T-helper 2 cell (primary cell): ENCODE data around the gene EPS15.

Source experiments
- DNase-seq, 5 experiments: peaks; one replicate each; pipeline versions ENCODE4 v3.0.0 to v3.0.0-alpha.2; 2012 to 2022

EPS15 gene

DNA sequence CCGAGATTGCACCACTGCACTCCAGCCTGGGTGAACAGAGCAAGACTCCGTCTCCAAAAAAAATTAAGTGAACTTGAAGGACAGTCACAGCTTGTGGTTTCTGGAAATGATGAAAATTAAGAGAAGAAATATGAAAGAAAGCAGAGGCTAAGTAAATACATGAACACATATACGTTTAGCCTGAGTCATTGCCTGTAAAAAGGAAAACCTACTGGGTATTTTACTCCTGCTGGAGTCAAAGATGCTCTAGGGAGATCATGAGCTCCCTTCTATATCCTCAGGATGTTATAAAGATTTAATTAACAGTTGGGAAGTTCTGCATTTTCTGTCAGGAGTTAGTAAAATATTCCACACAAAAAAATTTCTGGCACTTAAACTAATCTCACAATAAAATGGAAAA, 145.2 kb downstream of the EPS15 start:
- DNase-seq, result no peak

DNA sequence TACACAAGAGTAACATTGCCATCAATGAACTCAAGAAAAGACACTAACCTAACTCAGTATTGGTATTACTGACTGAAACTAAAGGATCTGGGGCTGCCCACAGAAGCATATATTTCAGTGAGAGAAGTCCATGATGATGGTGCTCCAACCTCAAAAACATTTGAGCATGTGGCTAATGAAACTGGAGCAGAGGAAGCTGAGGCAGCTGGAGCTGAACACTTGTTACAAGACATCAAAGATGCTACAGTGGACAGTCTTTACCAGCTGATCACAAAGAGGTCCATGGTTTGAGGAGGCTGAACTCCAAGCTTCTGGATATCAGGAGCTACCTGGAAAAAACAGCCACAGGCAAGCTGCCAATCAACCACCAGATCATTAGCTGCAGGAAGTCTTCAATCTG, 146.5 kb downstream of the EPS15 start:
- no peak for DNase-seq

DNA sequence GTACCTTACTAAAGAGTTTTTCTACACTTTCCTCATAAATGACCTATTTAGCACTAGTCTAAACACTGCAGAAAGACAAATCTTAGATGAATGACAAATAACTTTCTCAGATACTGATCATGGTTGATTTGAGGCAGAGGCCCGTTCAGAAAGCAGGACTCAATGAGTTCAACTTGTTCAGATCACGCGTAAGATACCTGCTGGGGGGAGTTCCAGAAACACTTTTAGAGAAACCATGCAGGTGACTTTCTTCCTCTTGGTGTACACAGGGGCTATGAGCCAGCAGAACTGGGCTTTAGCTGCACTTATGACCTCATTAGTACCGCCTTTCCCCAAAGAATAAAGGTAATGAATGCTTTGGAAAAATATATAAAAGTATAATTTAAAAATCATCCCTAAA, 149.9 kb downstream of the EPS15 start:
- DNase-seq, result peak in 1 of 5 experiments; percentile 18

DNA sequence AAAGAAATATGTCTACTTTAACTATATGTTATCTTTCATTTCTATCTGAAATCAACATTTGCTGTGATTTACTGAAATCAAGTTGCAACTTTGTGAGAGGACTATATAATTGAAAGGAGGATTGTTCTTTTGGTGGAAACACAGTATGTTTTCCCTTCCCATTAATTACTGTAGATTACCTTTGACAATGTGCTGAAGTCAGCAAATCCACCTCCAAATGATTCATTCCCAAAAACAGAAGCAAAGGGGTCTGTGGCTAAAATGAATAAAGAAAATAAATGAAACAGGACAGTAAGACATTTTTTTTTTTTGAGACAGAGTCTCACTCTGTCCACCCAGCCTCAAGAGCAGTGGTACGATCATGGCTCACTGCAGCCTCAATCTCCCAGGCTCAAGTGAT, 153.3 kb downstream of the EPS15 start:
- no peak for DNase-seq

DNA sequence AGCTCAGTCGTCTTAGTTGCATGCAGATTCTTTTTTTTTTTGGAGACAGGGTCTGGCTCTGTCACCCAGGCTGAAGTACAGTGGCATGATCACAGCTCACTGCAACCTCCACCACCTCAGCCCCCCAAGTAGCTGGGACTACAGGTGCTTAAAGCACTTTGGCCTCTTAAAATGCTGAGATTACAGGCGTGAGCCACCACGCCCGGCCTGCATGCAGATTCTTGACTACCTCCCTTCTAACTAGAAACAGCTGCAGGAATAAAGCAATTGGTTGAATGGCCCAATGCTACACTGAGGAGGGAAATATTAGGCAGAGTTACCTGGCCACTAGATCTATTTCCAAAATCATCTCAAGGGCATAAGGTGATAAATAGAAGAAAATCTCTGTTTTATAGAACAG, 159.2 kb downstream of the EPS15 start:
- no peak for DNase-seq

DNA sequence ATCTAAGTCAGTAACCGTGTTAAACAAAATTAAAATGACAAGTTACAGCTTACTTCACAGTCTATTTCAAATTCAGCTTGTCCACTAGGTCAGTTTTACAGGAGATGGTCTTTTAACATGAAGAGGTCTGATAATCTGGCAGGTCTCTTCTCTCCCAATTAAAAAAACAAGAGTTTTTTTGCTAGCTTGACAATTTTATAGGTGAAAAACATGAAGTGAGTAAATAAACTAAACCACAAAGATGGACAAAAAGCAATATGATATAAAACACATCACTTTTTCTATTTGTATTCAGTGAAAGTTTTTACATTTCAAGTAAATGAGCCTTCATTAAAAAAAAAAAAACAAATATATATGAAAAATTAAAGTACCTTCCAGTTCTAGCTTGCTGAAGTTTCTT, 163.7 kb downstream of the EPS15 start:
- no peak for DNase-seq

DNA sequence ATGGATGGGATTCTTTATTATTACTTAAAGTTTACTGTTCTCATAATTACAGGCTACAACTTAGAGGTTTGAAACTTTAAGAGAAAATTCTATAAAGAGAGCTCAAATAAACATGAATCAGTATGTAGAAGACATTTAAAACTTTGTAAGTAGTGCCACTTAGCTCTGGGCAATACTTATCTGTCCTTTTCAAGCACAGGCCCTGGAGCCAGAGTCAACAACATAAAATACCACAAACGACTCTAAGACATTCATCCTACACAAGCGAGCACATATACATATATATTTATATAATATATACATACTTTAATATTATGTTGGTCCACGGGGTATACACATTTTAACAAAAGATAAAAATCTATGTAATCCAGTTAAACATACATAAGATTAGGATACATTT, 164.7 kb downstream of the EPS15 start:
- no peak for DNase-seq

DNA sequence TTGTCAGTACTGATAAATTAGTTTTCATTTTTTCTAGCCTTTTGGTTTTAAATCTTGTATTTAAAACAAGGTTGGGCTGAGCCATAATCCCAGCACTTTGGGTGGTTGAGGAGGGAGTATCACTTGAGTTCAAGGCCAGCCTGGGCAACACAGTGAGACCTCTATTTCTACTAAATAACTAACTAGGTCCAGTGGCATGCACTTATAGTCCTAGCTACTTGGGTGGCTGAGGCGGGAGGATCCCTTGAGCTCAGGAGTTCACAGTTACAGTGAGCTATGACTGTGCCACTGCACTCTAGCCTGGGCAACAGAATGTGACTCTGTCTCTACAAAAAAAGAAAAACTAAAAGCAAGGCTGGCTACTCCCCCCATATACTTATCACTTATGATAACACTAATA, 167.2 kb downstream of the EPS15 start:
- no peak for DNase-seq

DNA sequence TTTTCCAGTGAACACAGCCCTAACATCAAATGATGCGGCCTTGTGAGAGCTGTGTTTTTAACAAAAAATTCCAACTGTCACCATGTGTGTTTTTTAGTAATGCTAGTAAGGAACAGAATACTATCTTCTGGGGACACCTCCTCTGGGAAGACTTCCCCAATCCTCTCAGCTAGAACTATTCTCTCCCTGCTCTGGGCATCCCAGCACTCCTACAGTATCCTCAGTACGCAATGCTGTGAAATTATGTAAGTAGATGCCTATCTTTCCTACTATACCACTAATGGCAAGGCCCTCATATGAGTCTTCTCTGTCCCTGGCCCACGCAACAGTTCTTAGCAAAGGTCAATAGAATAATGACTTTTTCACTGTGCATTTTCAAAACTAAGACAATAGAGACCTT, 169.2 kb downstream of the EPS15 start:
- no peak for DNase-seq

DNA sequence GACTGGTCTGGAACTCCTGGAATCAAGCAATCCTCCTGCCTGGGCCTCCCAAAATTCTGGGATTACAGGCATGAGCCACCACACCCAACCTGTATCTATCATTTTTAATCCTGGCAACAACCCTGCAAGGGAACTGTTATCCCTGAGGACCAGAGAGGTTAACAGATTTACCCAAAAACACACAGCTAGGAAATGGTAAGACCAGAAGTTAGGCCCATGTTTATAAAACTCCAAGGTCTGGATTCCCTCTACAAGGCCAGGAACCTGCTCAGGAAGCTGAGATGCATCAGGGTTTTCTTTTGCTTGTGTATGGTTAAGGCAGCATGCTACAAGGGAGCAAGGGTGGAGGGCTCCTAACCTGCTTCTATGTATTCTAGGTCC, 170.9 kb downstream of the EPS15 start:
- no peak for DNase-seq

DNA sequence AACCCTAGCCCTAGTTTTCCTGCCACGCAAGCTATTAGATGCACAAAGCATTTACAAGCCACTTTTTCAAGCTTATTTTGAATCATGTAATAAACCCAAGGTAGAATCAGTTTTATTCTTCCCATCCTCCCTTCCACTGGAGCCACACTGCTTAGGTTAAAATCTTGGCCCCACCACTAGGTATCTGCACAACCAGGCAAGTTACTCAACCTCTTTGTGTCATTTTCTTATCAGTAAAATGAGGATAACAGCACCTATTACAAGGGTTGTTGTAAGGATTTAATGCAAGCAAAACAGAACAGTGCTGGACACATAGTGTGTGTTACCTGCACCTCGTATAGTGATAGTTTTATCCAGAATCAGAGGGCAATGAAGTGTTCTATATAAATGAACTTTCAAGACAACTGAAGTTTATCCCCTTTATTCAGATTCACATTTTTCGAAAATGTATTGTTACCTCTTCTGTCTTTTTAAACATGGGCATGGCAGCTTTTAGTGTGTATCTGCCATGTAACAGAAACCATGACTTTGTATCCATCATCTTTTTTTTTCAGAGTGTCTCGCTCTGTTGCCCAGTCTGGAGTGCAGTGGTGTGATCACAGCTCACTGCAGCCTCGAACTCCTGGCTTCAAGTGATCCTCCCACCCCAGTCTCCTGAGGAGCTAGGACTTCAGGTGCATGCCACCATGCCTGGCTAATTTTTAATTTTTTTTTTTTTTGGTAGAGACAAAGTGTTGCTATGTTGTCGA, 171.5 kb downstream of the EPS15 start:
- no peak for DNase-seq

DNA sequence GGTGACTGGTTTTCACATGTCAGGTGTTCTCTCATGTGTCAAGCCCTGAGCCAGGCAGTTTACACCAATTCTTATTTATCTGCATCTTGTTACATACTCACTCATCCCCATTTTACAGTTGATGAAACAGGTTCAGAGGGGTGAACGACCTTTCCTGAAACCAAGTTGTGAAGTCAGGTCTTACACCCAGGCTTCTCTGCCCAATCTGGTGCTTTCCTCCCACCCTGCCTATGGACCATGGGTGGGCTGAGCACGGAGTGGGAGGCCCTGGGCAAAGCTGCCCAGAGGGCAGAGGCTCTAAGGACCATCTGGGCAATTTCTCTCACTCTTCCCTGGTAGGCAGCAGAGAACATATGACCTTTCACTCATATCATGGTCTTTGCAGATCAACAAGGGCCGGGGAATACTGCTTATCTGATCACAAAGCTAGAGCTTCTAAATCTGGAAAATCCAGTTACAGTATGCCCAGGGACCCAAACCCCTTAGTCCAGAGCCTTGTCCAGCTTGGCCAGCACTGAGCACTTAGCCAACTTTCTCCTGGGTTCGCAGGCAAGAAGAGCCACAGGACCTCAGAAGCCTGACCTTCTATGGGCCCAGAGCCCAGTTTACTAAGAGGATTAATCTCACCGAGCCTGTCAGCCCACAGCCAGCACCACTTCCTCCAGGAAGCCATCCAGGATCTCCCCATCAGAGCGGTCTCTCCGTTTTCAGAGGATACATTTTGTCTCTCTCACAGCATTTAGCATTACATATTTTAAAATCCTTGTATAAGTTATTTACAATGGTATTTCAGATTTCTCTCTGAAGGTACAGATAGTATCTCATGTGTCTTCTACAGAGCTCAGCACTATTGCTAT, 172.8 kb downstream of the EPS15 start:
- no peak for DNase-seq

DNA sequence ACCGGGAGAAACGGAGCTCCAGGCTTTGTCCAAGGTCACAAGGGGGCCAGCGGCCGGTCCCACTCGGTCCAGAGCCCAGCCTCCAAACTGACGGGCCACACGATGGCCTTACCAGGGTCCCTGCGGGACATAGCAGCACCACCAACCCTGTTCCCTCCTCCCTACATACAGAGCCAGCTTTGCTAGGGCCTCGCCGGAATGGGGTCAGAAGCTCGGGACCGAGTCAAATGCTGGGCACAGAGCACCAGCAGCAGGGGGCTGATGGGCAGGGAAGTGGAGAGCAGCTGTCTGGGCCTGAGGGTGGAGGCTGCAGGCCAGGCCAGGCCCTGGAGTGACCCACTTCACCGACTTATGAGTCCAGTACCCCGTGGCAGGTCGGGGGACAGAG, 173.8 kb downstream of the EPS15 start:
- no peak for DNase-seq

DNA sequence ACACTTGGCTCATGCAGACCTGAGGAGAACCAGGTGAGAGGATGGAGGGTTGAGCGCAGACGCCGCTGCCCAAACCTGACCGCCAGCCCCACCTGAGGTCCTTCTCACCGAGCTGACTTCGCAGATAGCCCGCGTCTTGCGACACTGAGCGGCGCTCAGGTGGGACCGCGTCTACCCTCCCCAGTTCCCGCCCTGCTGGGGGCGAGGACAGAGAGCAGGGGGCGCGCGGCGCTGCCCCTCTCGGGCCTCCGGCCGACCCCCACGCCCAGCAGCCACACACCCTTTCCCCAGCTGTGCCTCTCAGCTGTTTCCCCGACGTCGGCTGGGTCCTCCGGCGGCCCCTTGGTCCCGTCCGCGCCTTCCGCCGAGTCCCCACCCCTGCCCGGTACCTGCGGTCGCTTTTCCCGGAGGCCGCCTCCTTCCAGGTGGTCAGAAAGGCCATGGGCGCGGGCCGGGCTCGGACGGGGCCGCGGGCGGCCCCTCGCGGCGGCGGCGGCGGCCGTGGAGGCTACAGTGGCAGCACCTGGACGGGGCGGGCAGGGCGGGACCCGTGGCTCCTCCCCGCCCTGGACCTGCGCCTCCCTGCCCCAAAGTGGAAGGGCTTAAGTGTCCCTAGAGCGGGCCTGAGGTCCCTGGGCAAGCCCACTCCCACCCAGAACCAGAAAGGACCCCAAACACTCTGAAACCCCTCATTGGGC, 174.3 kb downstream of the EPS15 start:
- DNase-seq, result no peak

DNA sequence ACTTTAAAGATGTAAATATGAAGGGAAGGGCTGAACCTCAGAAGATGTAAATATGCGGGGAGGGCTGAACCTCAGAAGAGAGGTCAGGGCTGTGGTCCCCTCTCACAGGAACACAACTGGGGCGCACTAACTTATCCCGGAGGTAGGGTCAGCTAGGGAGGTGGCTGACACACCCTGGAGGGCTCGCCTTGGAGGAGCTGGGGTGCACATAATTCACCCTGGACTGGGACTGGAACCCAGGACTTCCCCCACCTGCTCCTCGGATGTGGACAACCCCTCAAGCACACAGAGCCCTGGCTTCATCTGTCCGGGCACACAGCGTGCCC, 174.8 kb downstream of the EPS15 start:
- no peak for DNase-seq

DNA sequence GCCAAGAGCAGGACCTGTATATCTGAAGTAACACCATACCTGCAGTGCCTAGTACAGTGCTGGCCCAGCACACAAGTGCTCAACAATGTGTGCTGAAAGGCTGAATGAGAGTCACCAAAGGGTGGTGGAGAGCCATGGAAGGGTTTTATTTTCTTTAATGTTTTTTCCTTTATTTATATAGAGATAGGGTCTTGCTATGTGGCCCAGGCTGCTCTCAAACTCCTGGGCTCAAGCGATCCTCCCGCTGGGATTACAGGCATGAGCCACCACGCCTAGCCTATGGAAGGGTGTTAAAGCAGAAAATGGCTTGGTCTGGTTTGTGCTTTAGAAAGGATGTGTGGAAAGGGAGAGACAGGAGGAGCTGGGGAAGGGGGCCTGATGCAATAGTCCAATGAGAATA, 175.4 kb downstream of the EPS15 start:
- DNase-seq, result no peak

DNA sequence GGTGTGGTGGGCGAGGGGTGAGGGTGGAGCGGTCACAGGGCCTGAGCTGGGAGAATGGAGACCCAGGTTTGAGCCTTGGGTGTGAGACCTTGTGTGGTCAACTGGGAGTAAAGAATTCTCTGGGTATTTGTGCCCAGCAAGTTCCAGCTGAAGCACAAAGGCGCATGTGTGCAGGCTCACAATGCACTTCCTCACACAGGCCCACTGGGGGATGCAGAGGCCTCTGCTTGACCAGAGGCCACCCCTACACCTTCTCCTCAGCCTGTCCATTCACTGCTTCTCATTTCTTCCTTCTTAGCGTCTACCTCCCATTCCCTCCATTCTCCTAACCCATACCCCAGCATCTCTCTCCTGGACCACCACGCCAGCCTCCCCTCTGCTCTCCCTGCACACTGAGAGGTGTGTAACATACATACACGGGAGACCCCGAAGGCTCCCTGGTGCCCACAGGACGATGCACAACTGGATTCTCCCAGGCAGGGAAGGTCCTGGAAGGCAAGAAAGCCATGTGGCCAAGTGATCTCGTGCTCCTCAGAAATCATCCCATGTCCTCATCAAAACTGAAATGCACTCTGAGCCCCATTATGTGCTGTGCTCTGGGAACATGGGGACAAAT, 176.4 kb downstream of the EPS15 start:
- DNase-seq, result no peak

DNA sequence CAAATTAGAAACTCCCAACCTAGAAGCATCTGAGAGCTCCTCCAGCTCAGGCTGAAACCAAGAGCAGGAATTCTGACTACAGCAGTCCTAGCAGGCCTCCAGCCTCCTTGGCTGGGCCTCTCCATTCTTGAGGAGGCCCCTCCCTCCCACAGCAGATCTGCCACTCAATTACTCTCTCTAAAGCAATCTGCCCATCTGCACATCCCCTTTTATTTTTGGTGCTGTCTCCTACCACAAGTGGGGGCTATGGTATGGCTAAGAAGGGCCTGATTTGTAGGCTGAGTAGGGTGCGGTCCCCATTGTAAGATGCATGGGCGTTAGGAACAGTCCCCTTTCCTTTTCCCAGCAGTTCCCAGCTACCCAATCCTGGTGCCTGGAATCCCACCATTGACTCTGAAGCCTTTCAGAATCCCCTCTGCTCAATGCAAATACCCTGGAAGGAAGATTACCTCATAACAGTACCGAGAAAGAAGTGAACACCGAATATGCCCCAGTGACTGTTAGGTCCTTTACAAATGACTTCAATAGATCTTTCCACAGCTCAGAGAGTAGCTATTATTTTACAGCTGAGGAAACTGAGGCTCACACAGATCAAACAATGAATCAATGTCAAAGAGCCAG, 177.1 kb downstream of the EPS15 start:
- peak in 1 of 5 experiments; percentile 35 for DNase-seq

DNA sequence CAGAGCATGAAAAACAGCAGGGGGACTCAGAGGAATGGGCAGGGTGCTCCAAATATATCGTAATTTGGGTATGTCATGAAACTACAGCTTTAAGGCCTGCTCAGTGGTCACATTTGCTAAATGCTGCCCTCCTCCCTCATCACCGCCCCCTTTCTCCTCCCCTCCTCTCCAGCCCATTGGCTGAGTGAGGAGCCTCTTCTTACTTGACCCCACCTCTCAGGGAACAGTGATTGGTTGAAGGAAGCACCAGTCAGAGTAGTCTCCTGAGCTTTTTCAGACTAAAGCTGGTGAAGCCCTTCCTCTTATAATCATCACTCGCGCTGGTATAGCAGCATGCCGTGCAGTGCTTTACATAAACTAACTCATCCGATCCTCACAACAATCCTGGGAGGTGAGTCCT, 178.7 kb downstream of the EPS15 start:
- DNase-seq, result no peak

DNA sequence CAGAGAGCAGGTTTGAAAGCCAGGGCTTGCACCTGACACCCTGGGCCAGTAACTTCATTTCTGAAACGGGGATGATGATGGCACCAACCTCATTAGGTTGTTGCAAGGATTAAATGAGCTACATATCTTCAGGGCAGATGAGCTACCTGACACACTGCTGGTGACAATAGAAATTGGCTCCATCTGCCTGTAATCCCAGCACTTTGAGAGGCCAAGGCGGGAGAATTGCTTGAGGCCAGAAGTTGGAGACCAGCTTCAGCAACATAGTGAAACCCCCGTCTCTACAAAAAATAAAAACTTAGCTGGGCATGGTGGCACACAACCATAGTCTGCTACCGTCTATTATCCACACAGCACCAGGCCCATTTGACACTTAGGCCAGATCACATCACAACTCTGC, 182.4 kb downstream of the EPS15 start:
- DNase-seq, result no peak

DNA sequence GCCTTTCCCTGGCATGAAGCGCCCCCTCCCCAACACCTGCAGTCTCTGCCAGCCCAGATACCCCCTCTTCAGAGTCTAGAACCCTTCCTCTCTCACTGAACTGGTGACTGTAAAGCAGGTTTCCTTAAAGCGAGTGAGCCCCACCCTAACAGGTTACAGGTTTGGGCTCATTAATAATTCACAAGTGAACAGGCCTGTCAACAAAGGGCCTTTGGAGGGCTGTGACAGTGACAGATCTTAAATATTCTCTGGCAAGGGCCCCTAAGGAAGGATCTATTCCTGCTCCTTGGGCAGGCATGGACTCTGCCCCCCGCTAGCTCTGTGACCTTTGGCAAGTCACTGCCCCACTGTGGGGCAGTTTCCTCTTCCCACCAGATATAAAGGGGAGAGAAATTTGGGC, 183.1 kb downstream of the EPS15 start:
- DNase-seq, result no peak

DNA sequence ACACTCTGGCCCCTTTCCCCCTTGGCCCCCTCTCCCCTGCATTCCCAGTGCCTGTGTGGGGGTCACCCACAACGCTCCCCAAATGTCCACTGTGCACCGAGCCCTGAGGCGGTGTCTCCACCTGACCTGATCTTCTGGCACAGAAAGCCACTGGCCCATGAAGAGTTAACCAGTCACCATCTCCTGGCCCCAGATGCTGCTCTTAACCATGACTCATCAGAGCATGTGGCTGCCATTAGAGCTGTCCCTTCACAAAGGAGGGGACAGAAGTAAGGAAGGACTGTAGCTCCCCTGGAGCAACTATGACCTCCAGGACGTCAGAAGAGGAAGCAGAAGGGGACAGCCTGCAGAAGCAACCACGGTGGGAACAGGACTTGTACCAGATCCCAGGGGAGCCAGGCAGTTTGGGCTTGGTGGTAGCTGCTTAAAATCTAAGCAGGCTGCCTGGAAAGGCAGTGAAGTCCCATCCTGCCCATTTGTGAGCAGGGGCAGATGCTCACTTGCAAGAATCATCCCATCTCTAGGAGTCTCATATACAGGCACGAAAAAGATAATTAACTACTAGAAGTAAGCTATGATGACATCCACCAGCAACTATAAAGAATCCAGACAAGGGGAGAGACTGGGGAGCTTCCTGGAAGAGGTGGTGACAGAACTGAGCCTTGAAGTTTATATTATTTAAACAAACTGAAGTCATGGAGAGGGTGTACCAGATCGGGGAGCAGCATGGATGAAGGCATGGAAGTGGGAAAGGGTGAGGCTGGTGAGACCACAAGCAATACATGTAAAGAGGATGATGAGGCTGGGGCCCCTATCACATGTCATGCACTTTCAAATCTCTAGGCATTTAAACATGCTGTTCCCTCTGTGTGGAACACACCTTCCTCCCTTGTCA, 187.6 kb downstream of the EPS15 start:
- no peak for DNase-seq
